ENCODE measurements around the gene FANCE.
A peak's percentile ranks its signal among the peaks of the same experiment; 100 is the strongest.

The FANCE gene

DNA sequence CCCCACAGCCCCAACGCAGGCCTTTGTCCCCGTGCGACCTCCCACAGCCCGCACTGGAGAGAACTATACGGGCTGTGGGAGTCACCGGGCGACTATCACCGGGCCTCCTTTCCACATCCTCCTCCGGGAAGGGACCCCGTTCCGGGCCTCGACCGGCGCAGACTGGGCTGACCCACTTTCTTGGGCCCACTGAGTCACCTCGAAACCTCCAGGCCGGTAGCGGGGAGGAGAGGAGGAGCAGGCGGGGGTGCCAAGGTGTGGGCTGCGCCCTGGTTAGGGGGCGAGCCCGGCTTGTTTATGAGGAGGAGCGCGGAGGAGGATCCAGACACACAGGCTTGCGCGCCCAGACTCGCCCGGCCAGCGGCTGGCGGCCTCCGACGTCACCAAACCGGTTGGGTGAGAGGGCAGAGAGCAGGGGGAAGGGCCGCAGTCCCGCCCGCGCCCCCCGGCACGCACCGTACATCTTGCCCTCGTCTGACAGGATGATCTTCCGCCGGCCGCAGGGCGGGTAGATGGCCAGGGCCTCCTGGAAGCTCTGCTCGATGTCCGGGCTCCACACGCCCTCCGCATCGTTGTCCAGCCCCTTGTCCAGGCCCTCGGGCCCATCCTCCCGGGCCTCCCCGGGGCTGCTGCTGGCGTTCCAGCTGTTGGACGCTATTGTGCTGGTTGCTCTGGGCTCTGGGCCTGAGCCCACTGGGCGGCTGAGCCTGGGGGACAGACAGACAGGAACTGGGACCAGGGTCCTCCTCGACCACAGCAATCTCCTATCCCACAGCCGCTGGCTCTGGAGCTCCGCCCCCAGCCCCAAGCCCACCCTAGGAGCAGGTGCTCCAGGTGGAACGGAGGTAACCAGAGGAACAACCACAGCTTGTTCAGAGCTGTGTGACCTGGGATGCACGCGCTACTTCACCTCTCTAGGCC is 34.1 kb downstream of the FANCE start:
- no peak for DNase-seq

- no peak for DNase-seq
Measured at GRCh38 chr6:35487658-35488516, 35.7 kb downstream of the FANCE start.

GRCh38 chr6:35488517-35488862 is 36.4 kb downstream of the FANCE start:
- DNase-seq: no peak

DNA sequence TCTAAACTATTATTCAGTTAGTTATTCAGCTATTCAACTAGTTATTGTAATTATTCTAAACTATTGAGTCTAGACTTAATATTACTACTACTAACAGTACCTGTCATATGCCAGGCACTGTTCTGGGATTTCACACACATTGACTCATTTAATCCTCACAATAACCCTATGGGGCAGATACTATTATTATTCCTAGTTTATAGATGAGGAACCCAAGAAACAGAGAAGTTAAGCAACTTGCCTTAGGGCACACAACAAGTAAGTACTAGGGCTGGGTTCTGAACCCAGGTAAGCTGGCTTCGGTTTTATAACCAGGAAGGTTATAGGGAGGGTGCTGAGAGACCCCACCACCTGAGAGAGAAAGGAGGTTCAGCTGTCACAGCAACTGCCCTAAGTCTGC is 36.9 kb downstream of the FANCE start:
- DNase-seq: no peak

DNA sequence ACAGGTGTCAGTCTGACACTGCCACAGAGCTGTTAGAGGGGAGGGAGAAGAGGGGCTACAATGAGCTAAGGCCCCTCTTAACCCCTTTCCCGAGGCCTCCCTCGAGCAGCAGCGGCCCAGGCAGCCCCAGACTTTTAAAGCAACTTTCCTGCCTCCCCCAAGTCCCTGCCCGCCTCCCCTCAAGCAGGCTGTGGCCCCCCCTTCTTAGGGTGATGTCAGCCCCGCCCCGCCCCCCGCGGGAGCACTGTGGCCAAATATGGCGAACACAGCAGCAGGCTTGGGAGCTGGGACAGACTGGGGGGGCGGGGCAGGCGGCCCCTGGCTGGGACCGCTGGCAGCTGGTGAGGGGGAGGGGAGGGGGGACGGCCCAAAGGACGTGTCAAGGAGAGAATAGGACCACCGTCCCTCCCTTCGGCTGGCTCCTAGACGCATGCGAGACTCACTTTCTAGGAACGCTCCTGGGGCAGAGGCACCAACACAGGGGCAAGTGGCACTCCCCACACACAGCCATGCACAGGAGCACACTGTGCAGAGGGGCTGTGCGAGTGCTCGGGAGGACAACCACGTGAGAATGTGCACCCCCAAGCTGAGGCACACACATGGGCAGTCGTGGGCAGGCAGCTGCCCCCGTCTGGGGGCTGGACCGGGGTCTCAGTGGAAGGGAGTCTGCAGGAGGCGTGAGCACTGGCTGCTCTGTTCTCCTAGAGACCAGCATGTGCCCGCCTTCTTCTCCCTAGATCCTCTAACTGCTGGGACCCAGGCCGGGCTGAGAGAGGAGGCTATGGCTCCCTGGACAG is 38.1 kb downstream of the FANCE start:
- no peak for DNase-seq

DNA sequence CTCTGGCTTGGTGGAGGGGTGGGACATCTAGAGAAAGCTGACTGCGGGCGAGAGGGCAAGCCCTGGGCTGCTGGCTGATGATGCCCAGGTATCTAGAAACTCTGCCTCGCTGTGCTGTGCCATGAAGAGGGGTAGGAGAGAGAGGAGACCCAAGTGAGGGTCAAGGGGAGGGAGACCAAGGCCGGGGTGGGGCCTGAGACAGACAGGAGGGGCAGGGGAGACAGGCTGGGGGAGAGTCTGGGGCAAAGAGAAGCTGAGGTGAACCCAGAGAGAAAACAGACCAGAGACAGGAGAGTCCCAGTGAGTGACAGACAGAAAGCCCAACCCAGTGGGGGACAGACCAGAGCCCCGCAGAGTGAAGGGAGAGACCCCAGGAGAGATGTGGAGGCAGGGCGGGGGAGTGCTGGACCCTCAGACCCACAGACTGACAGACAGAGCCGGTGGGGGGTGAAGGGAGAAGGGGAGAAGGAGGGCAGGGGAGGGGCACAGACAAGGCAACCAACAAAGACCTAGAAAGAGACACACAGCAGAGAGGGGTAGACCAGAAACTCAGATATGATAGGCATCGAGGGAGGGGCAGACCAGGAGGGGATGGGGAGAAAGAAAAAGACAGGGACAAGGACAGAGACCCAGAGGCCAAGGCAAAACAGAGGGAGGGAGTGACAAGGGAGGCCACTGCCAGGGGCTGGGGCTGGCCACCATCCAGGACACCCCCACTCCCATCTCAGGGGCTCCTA is 38.9 kb downstream of the FANCE start:
- DNase-seq: no peak

DNA sequence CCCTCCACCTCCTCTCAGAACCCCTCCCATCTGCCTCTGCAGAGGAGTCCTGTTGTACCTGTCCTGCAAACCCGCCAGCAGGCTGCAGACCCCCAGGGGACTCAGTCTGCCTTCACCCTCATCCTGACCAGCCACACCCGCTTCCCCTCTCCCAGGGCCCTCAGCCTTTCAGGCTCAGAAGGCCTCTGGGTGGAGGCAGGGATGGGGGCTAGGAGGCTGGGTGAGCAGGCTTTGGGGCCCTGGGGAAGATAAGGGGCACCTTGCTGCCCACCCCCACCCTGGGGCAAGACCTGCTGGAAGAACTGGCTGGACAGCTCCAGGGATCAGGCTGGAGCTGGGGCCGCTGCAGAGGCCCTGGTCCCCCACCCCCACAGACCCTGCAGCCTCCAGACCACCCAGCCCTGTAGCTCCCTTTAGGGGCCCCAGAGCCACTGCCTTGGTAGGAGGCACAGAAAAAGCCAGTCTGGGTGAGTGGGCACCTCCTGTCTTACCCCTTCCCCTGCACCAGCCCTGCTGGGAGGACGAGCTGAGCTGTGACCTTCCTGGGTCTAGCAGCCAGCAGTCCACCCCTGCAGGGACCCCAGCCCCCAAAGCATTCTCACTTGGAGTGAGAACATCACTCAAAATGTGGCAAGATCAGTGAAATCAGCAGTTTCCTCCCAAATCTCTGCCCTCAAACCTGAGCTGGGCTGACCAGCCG is 39.6 kb downstream of the FANCE start:
- no peak for DNase-seq

DNA sequence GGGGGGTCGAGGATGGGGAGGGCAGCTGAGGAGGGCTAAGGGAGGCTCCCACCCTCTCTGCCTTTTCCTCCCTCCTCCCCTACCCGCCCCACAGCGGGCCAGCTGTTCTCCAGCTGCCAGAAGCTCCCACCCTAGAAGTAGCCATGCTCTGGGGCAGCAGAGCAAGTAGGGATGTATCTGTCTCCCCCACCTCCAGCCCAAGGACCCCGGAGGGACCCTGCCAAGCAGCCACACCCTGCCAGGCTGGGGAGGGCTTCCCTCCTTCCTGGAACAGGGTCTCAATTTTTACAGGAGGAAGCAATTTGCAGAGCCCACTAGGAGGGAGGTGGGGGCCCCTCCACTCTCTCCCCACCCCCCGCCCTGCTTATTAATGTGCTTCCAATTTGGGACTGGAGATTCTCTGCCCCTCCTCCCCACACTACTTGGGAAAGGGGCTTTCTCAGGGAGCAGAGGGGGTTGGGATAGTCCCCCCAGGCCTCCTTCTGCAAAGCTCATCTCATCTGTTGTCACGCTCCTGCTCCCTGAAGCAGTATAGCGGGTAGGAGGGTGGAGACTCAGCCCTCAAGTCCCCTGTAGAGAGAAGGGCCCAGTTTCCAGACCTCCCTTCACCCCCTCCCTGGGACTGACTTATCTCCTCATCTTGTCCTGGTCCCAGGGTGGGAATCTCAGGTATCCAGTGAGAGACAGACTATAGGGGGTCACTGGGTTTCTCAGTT is 40.3 kb downstream of the FANCE start:
- DNase-seq: no peak

- DNase-seq: no peak
Measured at GRCh38 chr6:35492974-35493284, 40.8 kb downstream of the FANCE start.

- DNase-seq: no peak
Measured at GRCh38 chr6:35493307-35493983, 41.3 kb downstream of the FANCE start.

- DNase-seq: no peak
Measured at GRCh38 chr6:35494161-35494563, 42.0 kb downstream of the FANCE start.

DNA sequence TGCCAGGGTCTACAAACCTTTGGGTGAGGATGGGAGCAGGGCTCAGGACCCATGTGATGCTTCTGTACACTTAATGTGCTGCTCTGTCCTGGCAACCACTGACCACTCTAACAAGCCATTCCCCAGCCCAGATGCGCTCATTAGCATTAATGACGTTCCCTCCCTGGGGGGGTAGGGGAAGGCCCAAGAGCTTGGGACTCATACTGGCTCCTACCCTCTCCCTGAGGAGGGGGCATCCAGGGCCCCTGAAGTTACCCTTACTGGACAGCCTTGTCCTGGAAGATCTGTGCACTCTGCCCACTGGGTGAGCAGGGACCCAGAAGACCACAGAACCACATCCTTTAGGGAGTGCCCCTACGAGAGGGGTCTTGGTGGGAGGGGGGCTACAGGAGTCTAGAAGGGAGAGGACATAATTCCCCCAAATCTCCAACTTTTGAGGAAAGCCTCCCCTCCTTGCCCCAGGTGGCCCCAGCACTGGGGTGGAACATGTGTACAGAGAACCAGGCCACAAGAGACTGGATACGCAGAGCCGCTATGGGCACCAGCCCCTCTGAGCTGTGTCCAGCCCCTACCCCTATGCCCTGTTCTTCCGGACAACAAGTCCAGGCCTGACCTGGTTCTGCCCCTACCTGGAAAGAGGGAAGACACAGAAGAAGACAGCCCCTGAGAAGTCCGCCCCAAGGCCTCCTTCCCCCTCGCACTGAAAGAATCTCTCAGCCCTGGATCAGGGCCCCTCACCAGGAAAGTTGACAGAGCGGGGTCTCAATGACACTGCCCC is 43.3 kb downstream of the FANCE start:
- no peak for DNase-seq

DNA sequence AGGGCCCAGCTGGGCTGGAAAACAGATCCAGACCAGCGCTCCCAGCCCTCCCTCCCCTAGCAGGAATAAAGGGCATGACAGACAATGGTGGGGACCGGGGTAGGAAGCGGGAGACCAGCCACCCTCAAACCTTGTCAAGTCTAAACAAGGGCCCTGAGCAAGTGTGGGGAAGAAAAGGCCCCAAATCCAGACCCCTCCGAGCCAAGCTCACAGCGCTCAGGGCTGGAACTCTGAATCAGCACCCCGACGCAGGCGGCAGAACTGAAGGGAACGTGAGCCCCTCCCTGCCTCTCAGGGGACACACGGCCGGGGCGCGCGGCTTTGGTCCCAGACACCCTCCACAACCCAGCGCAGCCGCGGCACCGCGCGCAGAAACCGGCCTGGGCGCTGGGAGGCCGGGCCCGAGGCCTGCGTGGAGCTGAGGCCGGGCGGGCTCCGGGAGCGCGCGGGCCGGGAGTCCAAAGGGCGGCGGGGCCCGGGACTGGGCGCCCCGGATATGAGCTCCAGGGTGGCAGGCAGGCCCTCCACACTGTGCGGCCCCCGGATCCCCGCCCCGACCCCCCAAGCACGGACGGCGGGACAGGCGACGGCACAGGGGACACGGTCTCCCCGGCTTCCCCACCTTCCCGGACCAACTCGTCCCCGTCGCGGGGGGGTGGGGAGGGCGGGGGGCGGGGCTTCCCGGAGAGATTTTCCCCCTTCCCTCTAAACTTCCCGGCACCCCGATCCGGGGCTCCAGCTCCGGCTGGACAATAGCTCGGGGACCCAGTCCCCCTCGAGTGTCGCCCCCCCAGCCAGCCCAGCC is 44.1 kb downstream of the FANCE start:
- DNase-seq: no peak

GRCh38 chr6:35496841-35497570 is 44.9 kb downstream of the FANCE start, which contains the start of gene TEAD3:
Gene TEAD3, minus strand, starts transcription at chr6:35497079.
- DNase-seq: peak; percentile 52 to 62

GRCh38 chr6:35497571-35498421 is 45.7 kb downstream of the FANCE start:
- DNase-seq: peak; percentile 39 to 43

DNA sequence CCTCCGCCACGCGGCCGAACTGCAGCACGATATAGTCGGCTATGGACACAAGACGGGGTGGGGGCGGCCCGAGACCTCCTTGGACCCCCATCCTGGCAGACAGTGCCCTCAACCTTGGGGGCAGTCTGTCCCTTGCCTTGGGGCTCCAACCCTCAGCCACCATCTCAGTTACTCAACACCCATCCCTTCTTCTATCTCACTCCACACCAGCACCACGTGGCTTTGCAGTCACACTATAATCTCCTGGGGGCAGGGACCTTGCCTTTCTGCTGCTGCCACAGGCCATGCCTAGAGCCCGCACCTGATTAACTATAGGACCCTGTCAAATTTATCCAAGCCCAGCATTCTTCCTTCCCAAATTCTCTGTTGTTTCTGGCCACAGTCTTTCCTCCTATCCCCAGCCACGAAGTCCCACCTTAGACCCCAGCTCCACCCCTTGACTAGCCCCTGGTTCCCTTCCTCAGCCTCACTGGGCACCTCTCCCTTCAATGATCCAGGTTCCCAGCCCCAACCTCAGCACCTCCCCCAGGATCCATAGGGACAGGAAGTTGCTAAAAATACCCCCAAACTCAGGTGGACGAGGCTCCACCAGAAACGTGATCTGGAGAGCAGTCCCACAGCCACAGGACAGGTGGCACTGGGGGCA is 46.4 kb downstream of the FANCE start:
- no peak for DNase-seq

DNA sequence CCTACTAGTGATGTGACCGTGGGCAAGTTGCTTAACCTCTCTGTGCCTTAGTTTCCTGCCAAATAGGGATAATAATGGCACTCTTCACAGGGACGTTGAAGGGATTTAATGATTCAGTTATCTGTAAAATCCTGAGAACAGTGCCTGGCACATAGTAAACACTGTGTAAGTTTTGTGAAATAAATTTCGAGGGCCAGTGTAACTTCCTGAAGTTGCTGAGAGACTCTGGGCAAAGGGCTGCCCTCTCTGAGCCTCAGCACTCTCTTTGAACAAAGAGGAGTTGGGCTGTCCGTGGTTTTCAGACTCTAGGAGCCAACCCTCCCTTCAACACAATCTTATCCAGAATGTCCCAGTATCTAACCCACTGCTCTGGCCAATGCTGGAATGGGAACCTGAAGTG is 47.2 kb downstream of the FANCE start:
- DNase-seq: no peak
